Measurements from ENCODE around the gene PRR11. TPM values are rescaled to one million over a fixed set of nuclear protein-coding genes. Genes with fewer than 3 reads are reported as not detected.

PRR11 gene
- total RNA-seq, 4 donors from 2014 or later: 0.68 to 115 (median 15.7) TPM; not detected in 1

DNA sequence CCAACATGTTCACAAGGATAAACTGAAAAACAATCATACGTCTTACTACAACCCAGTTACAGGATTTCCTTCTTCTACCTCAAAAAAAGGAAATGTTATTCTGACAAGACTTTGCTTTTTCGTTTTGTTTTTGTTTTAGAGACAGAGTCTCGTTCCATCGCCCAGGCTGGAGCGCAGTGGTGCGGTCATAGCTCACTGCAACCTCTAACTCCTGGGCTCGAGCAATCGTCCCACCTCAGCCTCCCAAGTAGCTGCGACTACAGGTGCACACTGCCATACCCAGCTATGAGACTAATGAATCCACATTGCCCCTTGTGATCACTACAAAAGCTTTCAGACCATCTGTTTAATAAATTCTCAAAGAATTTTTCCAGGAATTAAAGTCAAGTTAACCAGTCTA lies 40.1 kb upstream of the PRR11 start:
- 91 to 99% methylated on average over 9 of the region's 9 CpGs for WGBS, 2 donors (ENCODE audit: low coverage in 1 of 2)
- DNase-seq: no peak
- H3K27ac ChIP-seq: no peak overlapping the region
- H3K9me3 ChIP-seq: no peaks in the 10 kb centered on the region
- H3K27me3 ChIP-seq: no peaks in the 10 kb centered on the region
- H3K36me3 ChIP-seq: peaks cover 0 to 6% (median under 1%) of the 10 kb centered on the region in 4 donors
- H3K4me3 ChIP-seq: no peak overlapping the region
- in situ Hi-C loops (cut with MboI; ENCODE audit: low pct_ligation_motif_present in 1 of 4, low pct_unique_long_range_greater_than_20kb in 1 of 4, low sequenced_read_pairs in 3 of 4) (no loop called here), intact Hi-C loops (cut with DNase I; ENCODE audit: low total_unique reads) (no loop called here)
- H3K4me1 ChIP-seq: no peaks in the 10 kb centered on the region
- TF ChIP-seq EP300 (IDR thresholded peaks at IDR 0.05; ENCODE audit: low read depth) (no peak), POLR2AphosphoS5 (IDR thresholded peaks at IDR 0.05) (no peak), POLR2A (IDR thresholded peaks at IDR 0.05) (no peak)
- TF ChIP-seq, protein P1, sequence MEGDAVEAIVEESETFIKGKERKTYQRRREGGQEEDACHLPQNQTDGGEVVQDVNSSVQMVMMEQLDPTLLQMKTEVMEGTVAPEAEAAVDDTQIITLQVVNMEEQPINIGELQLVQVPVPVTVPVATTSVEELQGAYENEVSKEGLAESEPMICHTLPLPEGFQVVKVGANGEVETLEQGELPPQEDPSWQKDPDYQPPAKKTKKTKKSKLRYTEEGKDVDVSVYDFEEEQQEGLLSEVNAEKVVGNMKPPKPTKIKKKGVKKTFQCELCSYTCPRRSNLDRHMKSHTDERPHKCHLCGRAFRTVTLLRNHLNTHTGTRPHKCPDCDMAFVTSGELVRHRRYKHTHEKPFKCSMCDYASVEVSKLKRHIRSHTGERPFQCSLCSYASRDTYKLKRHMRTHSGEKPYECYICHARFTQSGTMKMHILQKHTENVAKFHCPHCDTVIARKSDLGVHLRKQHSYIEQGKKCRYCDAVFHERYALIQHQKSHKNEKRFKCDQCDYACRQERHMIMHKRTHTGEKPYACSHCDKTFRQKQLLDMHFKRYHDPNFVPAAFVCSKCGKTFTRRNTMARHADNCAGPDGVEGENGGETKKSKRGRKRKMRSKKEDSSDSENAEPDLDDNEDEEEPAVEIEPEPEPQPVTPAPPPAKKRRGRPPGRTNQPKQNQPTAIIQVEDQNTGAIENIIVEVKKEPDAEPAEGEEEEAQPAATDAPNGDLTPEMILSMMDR (IDR thresholded peaks at IDR 0.05): no peak

DNA sequence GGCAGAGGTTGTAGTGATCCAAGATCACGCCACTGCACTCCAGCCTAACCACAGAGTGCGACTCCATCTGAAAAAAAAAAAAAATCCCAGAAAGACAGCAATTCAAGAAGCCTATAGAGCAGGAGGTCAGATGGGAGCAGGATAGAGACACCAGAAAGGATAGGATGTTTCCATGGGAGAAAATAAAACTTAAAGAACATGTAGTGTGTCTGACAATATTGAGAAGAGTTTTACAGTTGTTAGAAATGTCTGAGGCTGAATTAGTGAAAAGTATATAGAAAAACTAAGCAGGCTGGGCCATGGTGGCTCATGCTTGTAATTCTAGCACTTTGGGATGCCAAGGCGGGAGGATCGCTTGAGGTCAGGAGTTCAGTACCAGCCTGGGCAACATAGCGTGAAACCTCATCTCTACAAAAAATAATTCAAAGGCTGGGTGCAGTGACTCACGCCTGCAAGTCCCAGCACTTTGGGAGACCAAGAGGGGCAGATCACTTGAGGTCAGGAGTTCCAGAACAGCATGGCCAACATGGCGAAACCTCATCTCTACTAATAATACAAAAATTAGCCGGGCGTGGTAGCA lies 33.6 kb upstream of the PRR11 start:
- Histone ChIP-seq H3K4me1 (no peaks in the 10 kb centered on the region), H3K4me3 (no peak overlapping the region), H3K27ac (no peak overlapping the region), H3K27me3 (no peaks in the 10 kb centered on the region), H3K36me3 (peaks cover 0 to 7% (median 0%) of the 10 kb centered on the region in 4 donors), H3K9me3 (no peaks in the 10 kb centered on the region)
- in situ Hi-C loops (cut with MboI; ENCODE audit: low pct_ligation_motif_present in 1 of 4, low pct_unique_long_range_greater_than_20kb in 1 of 4, low sequenced_read_pairs in 3 of 4): no loop called here
- DNase-seq: no peak
- intact Hi-C loops (cut with DNase I; ENCODE audit: low total_unique reads): no loop called here
- TF ChIP-seq, protein P1 (IDR thresholded peaks at IDR 0.05): no peak
- TF ChIP-seq POLR2A (IDR thresholded peaks at IDR 0.05) (no peak), EP300 (IDR thresholded peaks at IDR 0.05; ENCODE audit: low read depth) (no peak)
- 95 to 100% methylated on average over 2 to 9 of the region's 9 CpGs for WGBS, 2 donors (ENCODE audit: low coverage in 1 of 2)

DNA sequence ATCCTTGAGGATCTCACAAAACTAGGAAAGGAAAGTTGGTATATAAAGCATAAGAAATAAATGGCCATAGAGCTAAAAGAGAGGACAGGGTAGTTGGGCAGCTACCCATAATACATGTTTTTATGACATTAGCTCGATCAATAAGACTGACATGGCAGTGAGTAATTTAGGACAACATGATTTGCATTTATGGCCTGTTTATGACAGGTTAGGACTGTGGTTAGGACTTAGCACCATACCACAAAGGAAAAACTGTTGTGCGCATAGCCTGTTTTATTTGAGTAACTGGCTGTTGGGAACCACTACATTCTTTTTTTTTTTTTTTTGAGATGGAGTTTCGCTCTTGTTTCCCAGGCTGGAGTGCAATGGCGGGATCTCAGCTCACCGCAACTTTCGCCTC lies 30.9 kb upstream of the PRR11 start:
- DNase-seq: no peak
- Histone ChIP-seq H3K4me1 (no peaks in the 10 kb centered on the region), H3K4me3 (no peak overlapping the region), H3K9me3 (no peaks in the 10 kb centered on the region), H3K36me3 (peaks cover 0 to 7% (median 0%) of the 10 kb centered on the region in 4 donors), H3K27ac (no peak overlapping the region), H3K27me3 (no peaks in the 10 kb centered on the region)
- intact Hi-C loops (cut with DNase I; ENCODE audit: low total_unique reads): no loop called here
- 67 to 83% methylated on average over 6 of the region's 6 CpGs for WGBS, 2 donors (ENCODE audit: low coverage in 1 of 2)
- in situ Hi-C loops (cut with MboI; ENCODE audit: low pct_ligation_motif_present in 1 of 4, low pct_unique_long_range_greater_than_20kb in 1 of 4, low sequenced_read_pairs in 3 of 4): no loop called here
- TF ChIP-seq EP300 (IDR thresholded peaks at IDR 0.05; ENCODE audit: low read depth): no peak
- TF ChIP-seq, protein P1 (IDR thresholded peaks at IDR 0.05): no peak
- TF ChIP-seq POLR2AphosphoS5 (IDR thresholded peaks at IDR 0.05): peak in 1 of 3 donors; percentile 20

DNA sequence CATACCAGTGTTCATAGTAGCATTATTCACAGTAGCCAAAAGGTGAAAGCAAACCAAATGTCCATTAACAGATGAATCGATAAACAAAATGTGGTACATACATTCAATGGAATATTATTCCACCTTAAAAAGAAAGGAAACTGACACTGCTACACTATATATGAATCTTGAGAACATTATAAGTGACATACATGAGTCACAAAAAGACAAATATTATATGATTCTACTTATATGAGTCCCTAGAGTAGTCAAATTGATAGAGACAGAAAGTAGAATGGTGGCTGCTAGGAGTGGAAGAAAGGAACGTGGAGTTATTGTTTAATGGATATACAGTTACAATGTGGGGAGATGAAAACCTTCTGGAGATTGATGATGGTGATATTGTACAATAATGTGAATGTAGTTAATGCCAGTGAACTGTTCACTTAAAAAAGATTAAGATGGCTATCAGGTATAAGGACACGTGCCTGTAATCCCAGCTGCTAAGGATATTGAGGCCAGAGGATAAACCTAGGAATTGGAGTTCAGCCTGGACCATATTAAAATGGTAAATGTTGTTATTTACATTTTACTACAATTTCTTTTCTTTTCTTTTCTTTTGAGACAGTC lies 28.6 kb upstream of the PRR11 start:
- Histone ChIP-seq H3K27ac (no peak overlapping the region), H3K36me3 (no peaks in the 10 kb centered on the region), H3K27me3 (no peaks in the 10 kb centered on the region), H3K4me1 (no peaks in the 10 kb centered on the region), H3K9me3 (no peaks in the 10 kb centered on the region), H3K4me3 (no peak overlapping the region)
- no peak for DNase-seq
- TF ChIP-seq, protein P1 (IDR thresholded peaks at IDR 0.05): no peak
- TF ChIP-seq POLR2AphosphoS5 (IDR thresholded peaks at IDR 0.05) (no peak), POLR2A (IDR thresholded peaks at IDR 0.05) (no peak), EP300 (IDR thresholded peaks at IDR 0.05; ENCODE audit: low read depth) (no peak)
- 56 to 64% methylated on average over 3 of the region's 3 CpGs for WGBS, 2 donors (ENCODE audit: low coverage in 1 of 2)
- in situ Hi-C loops (cut with MboI; ENCODE audit: low pct_ligation_motif_present in 1 of 4, low pct_unique_long_range_greater_than_20kb in 1 of 4, low sequenced_read_pairs in 3 of 4): no loop called here
- intact Hi-C loops (cut with DNase I; ENCODE audit: low total_unique reads): no loop called here

All from transverse colon (tissue), 4 donors.